Activated CD8-positive, alpha-beta T cell treated with anti-CD3 and anti-CD28 coated beads for 36 hours (primary cell): Measurements from ENCODE around the gene LEMD2. TPM values are rescaled to one million over a fixed set of nuclear protein-coding genes. Genes with fewer than 3 reads are reported as not detected.

Experiments used
- ATAC-seq: fragments of 200-7000 bp; cut with Tn5 transposase; one replicate; pipeline ENCODE4 v1.10.0; 2021; ENCODE audit warnings: mild to moderate bottlenecking, moderate library complexity
- CTCF ChIA-PET: fragments of 350-600 bp; sonication (Branson Sonifier 250); formaldehyde crosslinking; loops from one replicate; lab custom pipeline; 2021; ENCODE audit warnings: antibody characterized with exemption; lab: Charles Lee
- POLR2A ChIA-PET: fragments of 350-600 bp; sonication (Branson Sonifier 250); formaldehyde crosslinking; loops from one replicate; lab custom pipeline; 2021; ENCODE audit warnings: antibody characterized with exemption; lab: Charles Lee
- DNase-seq: peaks from one replicate; pipeline ENCODE4 v3.0.0-alpha.2; 2020
- H3K27ac Mint-ChIP-seq: one replicate; pipeline ENCODE4 v1.8.0; 2021; ENCODE audit warnings: mild to moderate bottlenecking, mixed read lengths
- H3K27me3 Mint-ChIP-seq: one replicate; pipeline ENCODE4 v1.8.0; 2021; ENCODE audit warnings: mixed read lengths
- H3K36me3 Mint-ChIP-seq: one replicate; pipeline ENCODE4 v1.8.0; 2021; ENCODE audit warnings: low read depth, mixed read lengths
- H3K4me1 Mint-ChIP-seq: one replicate; pipeline ENCODE4 v1.8.0; 2021; ENCODE audit warnings: low read depth, mixed read lengths
- H3K4me3 Mint-ChIP-seq: one replicate; pipeline ENCODE4 v1.8.0; 2021; ENCODE audit warnings: mild to moderate bottlenecking, moderate library complexity, mixed read lengths
- H3K9me3 Mint-ChIP-seq: one replicate; pipeline ENCODE4 v1.8.0; 2021; ENCODE audit warnings: mixed read lengths
- CTCF ChIP-seq: fragments of 200-600 bp; IDR thresholded peaks from one replicate; pipeline ENCODE4 v1.8.0; 2022; ENCODE audit warnings: antibody characterized with exemption, mild to moderate bottlenecking
- intact Hi-C: fragments of 100-400 bp; cut with micrococcal nuclease; formaldehyde crosslinking; loops from one replicate; pipeline ENCODE4 v1.10.0; 2022
- total RNA-seq, 2 experiments: library from RNA; stranded (reverse); gene quantifications; one replicate each; pipeline ENCODE4 v1.2.3, GENCODE V29; 2021

Gene LEMD2
- total RNA-seq, 2 experiments from 2014 or later: 40.1 to 41.5 TPM

- ChIA-PET CTCF (interaction anchor here (3.3 kb wide), 2 partner anchors 9 to 22 kb away, joined by 17 to 27 read pairs; partner anchors contain the start of gene UQCC2), POLR2A (no interaction called here)
- peaks cover 13% of the 10 kb centered on the region for H3K4me1 Mint-ChIP-seq
- peaks cover 3% of the 10 kb centered on the region for H3K27me3 Mint-ChIP-seq
- no peak overlapping the region for H3K4me3 Mint-ChIP-seq
- no peak overlapping the region for H3K27ac Mint-ChIP-seq
- H3K9me3 Mint-ChIP-seq: no peaks in the 10 kb centered on the region
- TF ChIP-seq CTCF: no peak
- no peak for DNase-seq
- no peak for ATAC-seq
- H3K36me3 Mint-ChIP-seq: no peaks in the 10 kb centered on the region
- intact Hi-C loops: no loop called here
These were observed 67.4 kb downstream of the LEMD2 start for GRCh38 chr6:33721508-33721907.

Other genes starting within 250 kb of the LEMD2 start
- gene BAK1, start 208.9 kb downstream of the LEMD2 start, total RNA-seq: 10 to 100 TPM; 33.8 to 34.3 TPM
- 10 to 100 TPM; 36.6 to 38.0 TPM for gene ITPR3, start 167.8 kb downstream of the LEMD2 start, total RNA-seq
- 100 to 1,000 TPM; 127 to 128 TPM for gene UQCC2, start 77.4 kb downstream of the LEMD2 start, total RNA-seq
- gene IP6K3, start 42.2 kb downstream of the LEMD2 start, total RNA-seq: not detected
- not detected for gene MLN, start 14.9 kb upstream of the LEMD2 start, total RNA-seq